Measurements from ENCODE around the gene PPP1R7.

Gene PPP1R7

DNA sequence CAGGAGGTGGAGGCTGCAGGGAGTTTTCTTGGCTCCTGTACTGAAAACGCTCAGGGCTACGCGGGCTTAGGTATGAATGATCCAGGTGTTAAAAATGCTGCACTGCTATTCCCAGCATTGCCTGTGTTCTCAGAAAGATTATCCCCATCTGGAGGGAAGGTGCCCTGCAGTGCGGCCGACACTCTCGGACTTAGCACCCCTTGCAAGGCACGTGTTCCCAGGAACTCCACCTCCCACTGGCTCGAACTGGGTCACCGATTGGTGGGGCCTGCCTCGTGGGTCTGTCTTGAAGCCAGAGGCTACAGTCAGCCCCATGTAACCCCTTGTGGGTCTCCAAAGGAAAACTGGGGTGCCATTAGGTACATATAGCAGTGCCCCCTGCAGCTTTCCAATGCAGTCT lies 63.9 kb downstream of the PPP1R7 start:
- TF ChIP-seq MYC (IDR thresholded peaks at IDR 0.05; ENCODE audit: low read depth, low read length), result no peak
- no peak overlapping the region for H3K4me3 ChIP-seq (ENCODE audit: low read depth, low read length)
- no peak for DNase-seq (ENCODE audit: low read depth)

DNA sequence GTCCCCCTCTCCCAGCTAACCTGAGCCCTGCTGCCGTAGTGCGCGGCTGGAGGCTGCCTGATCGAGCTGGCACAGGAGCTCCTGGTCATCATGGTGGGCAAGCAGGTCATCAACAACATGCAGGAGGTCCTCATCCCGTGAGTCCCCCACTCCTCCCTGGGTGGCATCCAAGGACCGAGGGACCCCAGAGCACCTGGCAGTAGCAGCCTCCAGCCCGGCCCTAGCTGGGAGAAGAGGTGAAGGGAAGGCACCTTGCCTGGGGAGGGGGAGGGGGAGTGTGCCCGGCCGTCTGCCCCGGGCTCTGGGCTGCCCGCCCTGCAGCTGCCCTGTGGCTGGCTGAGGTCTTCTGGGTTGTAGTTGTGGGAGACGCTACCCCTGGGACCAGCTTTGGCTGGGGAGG lies 64.5 kb downstream of the PPP1R7 start:
- no peak overlapping the region for H3K4me3 ChIP-seq (ENCODE audit: low read depth, low read length)
- DNase-seq (ENCODE audit: low read depth), result no peak
- TF ChIP-seq, protein P1, sequence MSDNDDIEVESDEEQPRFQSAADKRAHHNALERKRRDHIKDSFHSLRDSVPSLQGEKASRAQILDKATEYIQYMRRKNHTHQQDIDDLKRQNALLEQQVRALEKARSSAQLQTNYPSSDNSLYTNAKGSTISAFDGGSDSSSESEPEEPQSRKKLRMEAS (IDR thresholded peaks at IDR 0.05; ENCODE audit: low read depth, low read length), result no peak
- TF ChIP-seq MYC (IDR thresholded peaks at IDR 0.05; ENCODE audit: low read depth, low read length), result no peak
- no peak for TF ChIP-seq POLR2A (IDR thresholded peaks at IDR 0.05; ENCODE audit: extremely low read depth, insufficient read length)
- TF ChIP-seq, protein P2, sequence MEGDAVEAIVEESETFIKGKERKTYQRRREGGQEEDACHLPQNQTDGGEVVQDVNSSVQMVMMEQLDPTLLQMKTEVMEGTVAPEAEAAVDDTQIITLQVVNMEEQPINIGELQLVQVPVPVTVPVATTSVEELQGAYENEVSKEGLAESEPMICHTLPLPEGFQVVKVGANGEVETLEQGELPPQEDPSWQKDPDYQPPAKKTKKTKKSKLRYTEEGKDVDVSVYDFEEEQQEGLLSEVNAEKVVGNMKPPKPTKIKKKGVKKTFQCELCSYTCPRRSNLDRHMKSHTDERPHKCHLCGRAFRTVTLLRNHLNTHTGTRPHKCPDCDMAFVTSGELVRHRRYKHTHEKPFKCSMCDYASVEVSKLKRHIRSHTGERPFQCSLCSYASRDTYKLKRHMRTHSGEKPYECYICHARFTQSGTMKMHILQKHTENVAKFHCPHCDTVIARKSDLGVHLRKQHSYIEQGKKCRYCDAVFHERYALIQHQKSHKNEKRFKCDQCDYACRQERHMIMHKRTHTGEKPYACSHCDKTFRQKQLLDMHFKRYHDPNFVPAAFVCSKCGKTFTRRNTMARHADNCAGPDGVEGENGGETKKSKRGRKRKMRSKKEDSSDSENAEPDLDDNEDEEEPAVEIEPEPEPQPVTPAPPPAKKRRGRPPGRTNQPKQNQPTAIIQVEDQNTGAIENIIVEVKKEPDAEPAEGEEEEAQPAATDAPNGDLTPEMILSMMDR (IDR thresholded peaks at IDR 0.05; ENCODE audit: low read depth, low read length), result no peak

DNA sequence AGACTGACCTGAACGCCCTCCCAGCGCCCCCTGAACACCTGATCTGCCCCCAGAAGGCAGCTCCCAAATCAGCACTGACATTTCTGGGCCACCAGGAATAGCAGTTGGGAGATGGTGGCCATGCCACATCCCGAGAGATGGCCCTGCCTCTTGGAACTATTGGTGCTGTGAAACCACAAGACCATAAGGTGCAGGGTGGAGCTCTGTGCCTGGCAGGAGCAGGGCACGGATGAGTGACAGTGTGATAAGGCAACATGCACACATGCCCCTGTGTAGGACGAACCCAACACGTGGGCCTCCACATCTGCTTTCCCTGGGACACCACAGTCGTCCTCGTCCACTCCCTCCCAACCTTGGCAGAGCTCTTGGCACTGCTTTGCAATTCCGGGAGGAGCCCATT lies 65.2 kb downstream of the PPP1R7 start:
- H3K4me3 ChIP-seq (ENCODE audit: low read depth, low read length), result no peak overlapping the region
- TF ChIP-seq POLR2A (IDR thresholded peaks at IDR 0.05; ENCODE audit: extremely low read depth, insufficient read length) (no peak), MYC (IDR thresholded peaks at IDR 0.05; ENCODE audit: low read depth, low read length) (no peak)
- TF ChIP-seq, protein P1 (IDR thresholded peaks at IDR 0.05; ENCODE audit: low read depth, low read length), result no peak
- TF ChIP-seq, protein P2 (IDR thresholded peaks at IDR 0.05; ENCODE audit: low read depth, low read length), result no peak
- no peak for DNase-seq (ENCODE audit: low read depth)

DNA sequence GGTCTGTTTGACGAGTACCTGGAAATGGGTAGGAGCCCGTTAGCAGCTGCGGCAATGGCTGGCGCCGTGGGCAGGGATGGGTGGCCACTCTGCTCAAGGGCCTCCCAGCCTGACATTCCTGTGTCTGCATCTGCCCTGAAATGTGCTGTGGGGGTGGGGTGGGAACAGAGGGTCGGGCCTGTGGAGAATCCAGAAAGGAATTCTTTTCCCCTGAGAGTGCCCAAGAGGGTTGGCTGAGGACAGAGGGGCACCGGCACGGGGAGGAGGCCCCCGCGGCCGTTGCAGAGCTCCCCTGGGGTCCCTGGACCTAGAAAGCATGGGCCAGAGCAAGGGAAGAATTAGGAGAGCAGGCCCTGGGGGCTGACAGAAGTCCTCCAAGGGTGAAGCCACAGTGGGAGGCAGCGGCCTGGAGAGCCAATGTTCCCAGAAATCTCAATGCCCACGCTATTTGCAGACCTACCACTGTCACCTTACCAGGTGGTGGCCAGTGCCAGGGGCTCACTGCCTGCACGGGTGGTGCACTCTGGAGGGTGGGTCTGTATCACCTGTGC lies 66.0 kb downstream of the PPP1R7 start:
- H3K4me3 ChIP-seq (ENCODE audit: low read depth, low read length), result no peak overlapping the region
- TF ChIP-seq, protein P2 (IDR thresholded peaks at IDR 0.05; ENCODE audit: low read depth, low read length), result no peak
- TF ChIP-seq, protein P1 (IDR thresholded peaks at IDR 0.05; ENCODE audit: low read depth, low read length), result no peak
- TF ChIP-seq POLR2A (IDR thresholded peaks at IDR 0.05; ENCODE audit: extremely low read depth, insufficient read length) (no peak), MYC (IDR thresholded peaks at IDR 0.05; ENCODE audit: low read depth, low read length) (no peak)
- no peak for DNase-seq (ENCODE audit: low read depth)

DNA sequence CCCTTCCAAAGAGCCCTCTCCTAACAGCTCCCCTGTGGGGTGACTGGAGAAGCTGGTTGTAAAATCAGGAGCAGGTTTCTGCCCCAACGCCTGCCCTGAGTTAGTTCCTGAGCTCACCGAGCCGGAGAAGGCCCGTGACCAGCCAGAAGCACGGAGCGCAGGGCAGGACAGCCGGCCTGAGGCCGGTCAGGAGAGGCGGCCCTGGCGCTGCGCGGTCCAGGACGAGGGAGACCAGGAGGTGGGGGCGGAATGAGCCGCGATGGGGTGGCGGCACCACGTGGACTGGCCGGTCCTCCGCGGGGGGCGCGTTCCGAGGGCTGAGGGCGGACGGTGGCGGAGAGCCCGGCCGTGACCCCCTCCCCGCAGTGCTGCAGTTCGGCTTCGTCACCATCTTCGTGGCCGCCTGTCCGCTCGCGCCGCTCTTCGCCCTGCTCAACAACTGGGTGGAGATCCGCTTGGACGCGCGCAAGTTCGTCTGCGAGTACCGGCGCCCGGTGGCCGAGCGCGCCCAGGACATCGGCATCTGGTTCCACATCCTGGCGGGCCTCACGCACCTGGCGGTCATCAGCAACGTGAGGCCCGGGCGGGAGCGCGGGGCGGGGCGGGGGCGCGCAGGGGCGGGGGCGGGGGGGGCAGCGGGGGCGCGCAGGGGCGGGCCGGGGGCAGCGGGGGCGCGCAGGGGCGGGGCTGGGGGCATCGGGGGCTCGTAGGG lies 67.2 kb downstream of the PPP1R7 start:
- H3K4me3 ChIP-seq (ENCODE audit: low read depth, low read length), result no peak overlapping the region
- TF ChIP-seq POLR2A (IDR thresholded peaks at IDR 0.05; ENCODE audit: extremely low read depth, insufficient read length), result no peak
- TF ChIP-seq, protein P2 (IDR thresholded peaks at IDR 0.05; ENCODE audit: low read depth, low read length), result no peak
- peak; percentile 52 for DNase-seq (ENCODE audit: low read depth)

DNA sequence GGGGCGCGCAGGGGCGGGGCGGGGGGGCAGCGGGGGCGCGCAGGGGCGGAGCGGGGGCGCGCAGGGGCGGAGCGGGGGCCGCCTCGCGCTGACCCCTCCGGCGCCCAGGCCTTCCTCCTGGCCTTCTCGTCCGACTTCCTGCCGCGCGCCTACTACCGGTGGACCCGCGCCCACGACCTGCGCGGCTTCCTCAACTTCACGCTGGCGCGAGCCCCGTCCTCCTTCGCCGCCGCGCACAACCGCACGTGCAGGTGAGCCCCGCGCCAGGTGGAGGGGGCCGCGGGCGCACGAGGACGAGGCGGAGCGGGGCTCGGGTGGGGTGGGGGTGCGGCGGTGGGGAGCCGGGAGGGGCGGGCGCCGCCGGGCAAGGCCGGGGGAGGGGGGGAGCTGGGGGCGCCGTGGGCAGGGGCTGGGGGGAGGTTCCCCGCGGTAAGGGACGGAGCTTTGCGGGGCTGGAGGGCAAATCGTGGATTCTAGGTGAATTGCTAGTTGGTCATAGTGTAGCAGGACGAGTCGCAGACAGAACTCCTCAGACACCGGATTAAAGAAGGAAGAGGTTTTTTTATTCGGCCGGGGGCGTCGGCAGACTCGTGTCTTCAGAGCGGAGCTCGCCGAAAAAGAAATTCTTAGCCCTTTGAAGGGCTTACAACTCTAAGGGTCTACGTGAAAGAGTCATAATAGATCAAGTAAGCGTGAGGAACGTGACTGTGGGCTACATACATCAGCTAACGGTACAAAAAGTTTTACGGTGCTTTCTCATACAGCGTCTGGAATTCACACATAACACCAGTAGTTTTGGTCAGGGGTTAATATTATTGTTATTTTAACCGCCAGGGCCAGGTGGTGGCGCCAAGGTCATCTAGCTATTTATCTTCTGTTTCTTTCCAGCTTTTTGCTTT lies 68.1 kb downstream of the PPP1R7 start:
- TF ChIP-seq, protein P2 (IDR thresholded peaks at IDR 0.05; ENCODE audit: low read depth, low read length), result peak; percentile 2
- TF ChIP-seq, protein P1 (IDR thresholded peaks at IDR 0.05; ENCODE audit: low read depth, low read length), result peak; percentile 13; the same call in 1 of the 2 replicates
- no peak for TF ChIP-seq POLR2A (IDR thresholded peaks at IDR 0.05; ENCODE audit: extremely low read depth, insufficient read length)
- peak overlapping the region; percentile 74 for H3K4me3 ChIP-seq (ENCODE audit: low read depth, low read length)
- DNase-seq (ENCODE audit: low read depth), result peak; percentile 61

Measured in NB4 (cell line).